Measurements from ENCODE around the gene CCDC63. TPM values are rescaled to one million over a fixed set of nuclear protein-coding genes. Genes with fewer than 3 reads are reported as not detected.

CCDC63 gene
- total RNA-seq, result not detected in 2 replicates

DNA sequence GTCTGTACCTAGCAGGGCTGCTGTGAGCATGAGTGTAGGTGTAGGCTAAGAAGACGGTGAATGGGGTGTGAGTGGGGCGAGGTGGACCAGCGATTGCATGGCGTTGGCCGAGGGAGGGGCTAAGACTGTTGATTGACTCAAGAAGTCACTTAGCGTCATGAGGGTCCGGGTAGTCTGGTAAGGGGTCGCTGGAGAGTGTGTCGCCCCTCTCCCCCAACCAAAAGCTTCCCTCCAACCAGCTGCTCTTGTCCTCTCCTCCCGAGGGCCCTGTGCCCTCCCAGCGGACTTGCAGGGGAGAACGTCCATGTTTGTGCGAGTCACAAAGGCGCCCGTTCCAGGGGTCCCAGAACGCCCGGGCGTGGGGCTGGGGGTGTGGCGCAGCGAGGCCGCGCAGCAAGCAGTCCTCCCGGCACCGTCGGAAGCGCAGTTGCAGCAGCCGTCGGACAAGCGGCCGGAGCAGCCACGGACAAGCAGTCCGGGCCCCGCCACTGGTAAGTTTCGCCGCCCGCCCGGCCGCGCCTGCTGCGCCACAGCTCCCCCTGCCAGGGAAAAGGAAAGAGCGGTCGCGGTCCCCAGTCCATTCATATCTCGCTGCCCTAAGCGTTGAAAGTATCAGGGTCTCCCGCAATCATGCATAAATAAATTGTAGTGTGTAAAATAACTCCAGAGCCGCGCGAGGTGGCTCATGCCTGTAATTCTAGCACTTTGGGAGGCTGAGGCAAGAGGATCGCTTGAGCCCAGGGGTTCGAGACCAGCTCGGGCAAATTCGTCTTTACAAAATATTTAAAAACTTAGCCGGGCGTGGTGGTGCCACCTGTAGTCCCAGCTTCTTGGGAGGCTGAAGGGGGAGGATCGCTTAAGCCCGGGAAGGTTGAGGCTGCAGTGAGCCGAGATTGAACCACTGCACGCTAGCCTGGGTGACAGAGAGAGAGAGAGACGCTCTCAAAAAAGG lies at the start of gene CCDC63:
TSS of gene CCDC63 (plus strand) at position 373 of the 952 bp plus-strand sequence. CDS start 5,968 bp downstream, outside the sequence.

DNA sequence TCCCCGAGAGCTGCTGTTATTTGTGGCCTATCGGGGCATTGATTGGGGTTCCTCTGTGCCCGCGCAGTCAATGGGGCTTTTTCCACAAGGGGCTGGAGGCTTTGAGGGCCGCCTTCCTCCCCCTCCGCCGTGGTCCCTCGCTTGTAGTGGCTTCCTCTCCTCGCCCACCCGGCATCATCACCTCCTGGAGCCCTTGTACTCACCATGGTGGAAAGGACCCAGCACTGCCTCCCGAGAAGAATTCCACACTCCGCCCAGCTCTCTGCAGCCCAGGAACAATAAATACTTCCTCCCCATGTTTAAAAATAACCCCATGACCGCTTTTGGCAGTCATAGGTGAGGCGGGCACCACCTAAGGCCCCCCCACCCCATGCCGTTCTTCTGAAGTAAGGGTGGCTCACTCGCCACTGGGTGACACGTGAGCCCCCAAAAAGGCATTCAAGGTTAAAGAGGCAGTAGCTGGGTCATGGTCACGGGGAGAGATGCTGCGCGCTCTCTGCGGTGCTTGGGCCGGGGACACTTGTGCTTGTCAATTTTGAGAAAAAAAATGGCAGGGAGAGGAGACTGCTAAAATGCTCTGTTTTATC lies 73.6 kb downstream of the CCDC63 start, which contains the start of gene MYL2:
TSS of gene MYL2 (minus strand) at position 256 of the 587 bp plus-strand sequence. CDS start at position 206, 50 bp downstream.

Other genes starting within 250 kb of the CCDC63 start
- gene TCTN1, start 232.9 kb upstream of the CCDC63 start, total RNA-seq, result 19.2 and 19.3 TPM in 2 replicates
- 4.9 and 9.6 TPM in 2 replicates for gene HVCN1, start 157.9 kb upstream of the CCDC63 start, total RNA-seq
- gene PPP1CC, start 104.1 kb upstream of the CCDC63 start, total RNA-seq, result 102 and 115 TPM in 2 replicates
- gene MYL2, start 73.6 kb downstream of the CCDC63 start, total RNA-seq, result 0.74 TPM in 1 of 2 replicates, not detected in the other
- gene CUX2, start 187.2 kb downstream of the CCDC63 start, total RNA-seq, result not detected in 2 replicates

Measured in bronchus fibroblast of lung (primary cell).